WTC11 (cell line): Measurements from ENCODE around the gene TTLL5. TPM values are rescaled to one million over a fixed set of nuclear protein-coding genes. Genes with fewer than 3 reads are reported as not detected.

ENCODE experiments used
- ATAC-seq: fragments of 200-7000 bp; cut with Tn5 transposase; 2 replicates; pipeline ENCODE4 v1.10.0; 2021; ENCODE audit warnings: mild to moderate bottlenecking, moderate library complexity
- CTCF ChIA-PET: fragments of 300-600 bp; sonication (Branson Sonifier 250); formaldehyde crosslinking; loops from one replicate; lab custom pipeline; 2021; ENCODE audit warnings: antibody characterized with exemption; lab: Charles Lee
- POLR2A ChIA-PET: fragments of 350-600 bp; sonication (Branson Sonifier 250); formaldehyde crosslinking; loops from one replicate; lab custom pipeline; 2021; ENCODE audit warnings: antibody characterized with exemption; lab: Charles Lee
- DNase-seq: peaks from one replicate; pipeline ENCODE4 v3.0.0; 2021; ENCODE audit warnings: low spot score
- H3K27ac Mint-ChIP-seq: 2 replicates; pipeline ENCODE4 v1.8.0; 2021; ENCODE audit warnings: mixed read lengths
- H3K27me3 Mint-ChIP-seq: 2 replicates; pipeline ENCODE4 v1.8.0; 2021; ENCODE audit warnings: low read depth, mild to moderate bottlenecking, moderate library complexity, mixed read lengths
- H3K36me3 Mint-ChIP-seq: 2 replicates; pipeline ENCODE4 v1.8.0; 2021; ENCODE audit warnings: mixed read lengths
- H3K4me1 Mint-ChIP-seq: 2 replicates; pipeline ENCODE4 v1.8.0; 2022; ENCODE audit warnings: mixed read lengths
- H3K4me3 Mint-ChIP-seq: 2 replicates; pipeline ENCODE4 v1.8.0; 2021; ENCODE audit warnings: mild to moderate bottlenecking, moderate library complexity, mixed read lengths
- H3K9me3 Mint-ChIP-seq: 2 replicates; pipeline ENCODE4 v1.8.0; 2021; ENCODE audit warnings: mixed read lengths
- AFF4 ChIP-seq: sonication (generic); formaldehyde crosslinking; IDR thresholded peaks from 2 replicates; pipeline ENCODE4 v1.8.1; 2023; ENCODE audit warnings: mild to moderate bottlenecking, missing genetic modification reagents, borderline replicate concordance
- CREB1 ChIP-seq: sonication (generic); formaldehyde crosslinking; IDR thresholded peaks from 2 replicates; pipeline ENCODE4 v1.8.0; 2023; ENCODE audit warnings: mild to moderate bottlenecking, missing genetic modification reagents
- CREM ChIP-seq: sonication (generic); formaldehyde crosslinking; IDR thresholded peaks from 2 replicates; pipeline ENCODE4 v1.8.1; 2022; ENCODE audit warnings: mild to moderate bottlenecking, missing genetic modification reagents, moderate library complexity
- E2F5 ChIP-seq: sonication (generic); formaldehyde crosslinking; IDR thresholded peaks from 2 replicates; pipeline ENCODE4 v1.8.1; 2022; ENCODE audit warnings: mild to moderate bottlenecking, moderate library complexity, missing genetic modification reagents
- FOXJ3 ChIP-seq: sonication (generic); formaldehyde crosslinking; IDR thresholded peaks from 2 replicates; pipeline ENCODE4 v1.9.0; 2021; ENCODE audit warnings: missing genetic modification reagents, mild to moderate bottlenecking, borderline replicate concordance
- GRHL2 ChIP-seq: fragments of 250-450 bp; sonication (Bioruptor Pico); IDR thresholded peaks from 2 replicates; pipeline ENCODE4 v1.8.0; 2022; ENCODE audit warnings: mild to moderate bottlenecking, moderate library complexity; ENCODE audit not compliant: insufficient replicate concordance, severe bottlenecking
- MXD4 ChIP-seq: fragments of 250-450 bp; sonication (Bioruptor Pico); IDR thresholded peaks from 2 replicates; pipeline ENCODE4 v1.8.0; 2021; ENCODE audit warnings: mild to moderate bottlenecking, moderate library complexity, borderline replicate concordance
- NFYB ChIP-seq: sonication (generic); formaldehyde crosslinking; conservative IDR thresholded peaks from 2 replicates; pipeline ENCODE4 v1.8.0; 2022; ENCODE audit warnings: low read depth, missing genetic modification reagents
- NR1H2 ChIP-seq: sonication (generic); formaldehyde crosslinking; IDR thresholded peaks from 2 replicates; pipeline ENCODE4 v1.9.0; 2021; ENCODE audit warnings: mild to moderate bottlenecking, moderate library complexity, missing genetic modification reagents
- NR3C1 ChIP-seq: sonication (generic); formaldehyde crosslinking; conservative IDR thresholded peaks from 2 replicates; pipeline ENCODE4 v1.8.1; 2023; ENCODE audit warnings: low read depth, mild to moderate bottlenecking, missing genetic modification reagents
- OVOL2 ChIP-seq: fragments of 250-450 bp; sonication (Bioruptor Pico); IDR thresholded peaks from 2 replicates; pipeline ENCODE4 v1.9.0; 2021; ENCODE audit warnings: mild to moderate bottlenecking, borderline replicate concordance
- SMAD3 ChIP-seq: sonication (generic); formaldehyde crosslinking; IDR thresholded peaks from 2 replicates; pipeline ENCODE4 v1.8.0; 2022; ENCODE audit warnings: missing genetic modification reagents, mild to moderate bottlenecking, borderline replicate concordance
- SMAD4 ChIP-seq: sonication (generic); formaldehyde crosslinking; IDR thresholded peaks from 2 replicates; pipeline ENCODE4 v1.8.0; 2022; ENCODE audit warnings: mild to moderate bottlenecking, missing genetic modification reagents
- SP1 ChIP-seq: sonication (generic); formaldehyde crosslinking; conservative IDR thresholded peaks from 2 replicates; pipeline ENCODE4 v1.8.1; 2022; ENCODE audit warnings: missing genetic modification reagents
- USF2 ChIP-seq: sonication (generic); formaldehyde crosslinking; IDR thresholded peaks from 2 replicates; pipeline ENCODE4 v1.8.1; 2023; ENCODE audit warnings: mild to moderate bottlenecking, missing genetic modification reagents, moderate library complexity
- ZNF219 ChIP-seq: sonication (generic); formaldehyde crosslinking; IDR thresholded peaks from 2 replicates; pipeline ENCODE4 v1.8.0; 2023; ENCODE audit warnings: missing genetic modification reagents, mild to moderate bottlenecking, borderline replicate concordance
- ZNF396 ChIP-seq: fragments of 250-450 bp; sonication (Bioruptor Pico); IDR thresholded peaks from 2 replicates; pipeline ENCODE4 v1.8.0; 2021; ENCODE audit warnings: mild to moderate bottlenecking, moderate library complexity, borderline replicate concordance
- ZNF532 ChIP-seq: fragments of 250-450 bp; sonication (Bioruptor Pico); IDR thresholded peaks from 2 replicates; pipeline ENCODE4 v1.9.0; 2021; ENCODE audit warnings: mild to moderate bottlenecking, borderline replicate concordance
- total RNA-seq: library from RNA; stranded (reverse); gene quantifications from 3 replicates; pipeline ENCODE4 v1.2.3, GENCODE V29; 2021

The TTLL5 gene
- total RNA-seq, 1 experiment from 2014 or later = 39.6 TPM

GRCh38 chr14:75851574-75851866, 190.5 kb downstream of the TTLL5 start:
- DNase-seq = no peak
- no peak overlapping the region for H3K27ac Mint-ChIP-seq
- H3K36me3 Mint-ChIP-seq = no peaks in the 10 kb centered on the region; the same call in 1 of the 2 replicates
- peaks cover 11% of the 10 kb centered on the region for H3K4me1 Mint-ChIP-seq
- no peak; the same call in 1 of the 2 replicates for ATAC-seq
- TF ChIP-seq FOXJ3 (no peak), E2F5 (no peak), USF2 (CRISPR knock-in tag) (no peak), ZNF219 (no peak), SP1 (CRISPR knock-in tag) (no peak), ZNF532 (CRISPR knock-in tag) (no peak)
- no peaks in the 10 kb centered on the region for H3K27me3 Mint-ChIP-seq
- ChIA-PET POLR2A (no interaction called here), CTCF (no interaction called here)
- no peaks in the 10 kb centered on the region for H3K9me3 Mint-ChIP-seq
- H3K4me3 Mint-ChIP-seq = no peak overlapping the region

GRCh38 chr14:75854111-75854799, 193.2 kb downstream of the TTLL5 start:
- H3K36me3 Mint-ChIP-seq = no peaks in the 10 kb centered on the region; the same call in 1 of the 2 replicates
- H3K27ac Mint-ChIP-seq = 0 out of 2 replicates have a peak overlapping the region, but pooled peaks have one; percentile 16
- H3K27me3 Mint-ChIP-seq = peaks cover 7% of the 10 kb centered on the region
- peaks cover 11% of the 10 kb centered on the region for H3K4me1 Mint-ChIP-seq
- POLR2A ChIA-PET = no interaction called here
- ATAC-seq (no peak), DNase-seq (no peak)
- CTCF ChIA-PET = interaction anchor here (0.6 kb wide), 1 partner anchor 52 kb away, joined by 4 read pairs; no protein-coding TSS in a partner anchor
- no peak overlapping the region for H3K4me3 Mint-ChIP-seq
- no peaks in the 10 kb centered on the region for H3K9me3 Mint-ChIP-seq
- no peak for TF ChIP-seq NR3C1 (CRISPR knock-in tag)
- no peak for TF ChIP-seq ZNF396 (CRISPR knock-in tag)
- TF ChIP-seq FOXJ3 = no peak
- no peak for TF ChIP-seq SMAD3
- TF ChIP-seq NFYB (CRISPR knock-in tag) = no peak
- no peak for TF ChIP-seq MXD4
- TF ChIP-seq GRHL2 (CRISPR knock-in tag) = no peak
- TF ChIP-seq CREB1 = no peak
- no peak for TF ChIP-seq ZNF219
- no peak for TF ChIP-seq AFF4 (CRISPR knock-in tag)
- no peak for TF ChIP-seq CREM (CRISPR knock-in tag)
- no peak for TF ChIP-seq NR1H2
- TF ChIP-seq SMAD4 (CRISPR knock-in tag) = no peak
- no peak for TF ChIP-seq OVOL2
